ENCODE data around the gene ABCA13.

Gene ABCA13

DNA sequence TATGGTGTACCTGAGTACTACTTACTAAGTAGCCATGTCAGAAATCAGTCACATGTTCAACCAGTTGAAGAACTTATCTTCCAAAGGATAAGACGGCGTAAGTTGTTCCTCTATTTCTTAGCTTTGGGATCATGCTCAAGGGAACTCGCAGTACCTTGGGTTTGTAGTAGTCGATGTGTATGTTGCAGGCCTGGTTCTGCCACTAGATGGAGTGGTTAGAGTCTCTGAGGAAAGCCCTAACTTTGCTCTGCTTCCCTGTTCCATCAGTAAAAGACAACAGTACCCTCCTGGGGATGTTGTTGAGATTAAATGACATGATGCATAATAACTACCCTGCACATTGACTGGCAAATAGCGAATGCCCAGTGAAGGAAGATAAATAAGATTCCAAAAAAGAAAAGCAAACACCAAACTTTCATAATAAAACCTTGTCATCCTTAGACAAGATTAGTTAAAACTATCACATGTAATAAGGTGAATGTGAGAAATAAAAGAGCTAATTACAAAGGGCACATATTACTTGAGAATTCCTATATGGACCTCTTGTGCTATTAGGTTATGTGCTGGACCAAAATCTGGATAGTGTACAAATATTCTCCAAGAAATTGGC lies 165.9 kb downstream of the ABCA13 start:
- TF ChIP-seq FOXP2 (optimal IDR thresholded peaks at IDR 0.05; ENCODE audit: borderline replicate concordance, extremely low read depth, extremely low read length, insufficient read depth): no peak
- no peak for TF ChIP-seq POLR2AphosphoS5 (IDR thresholded peaks at IDR 0.05; ENCODE audit: low read depth, low read length)
- TF ChIP-seq, protein P1, sequence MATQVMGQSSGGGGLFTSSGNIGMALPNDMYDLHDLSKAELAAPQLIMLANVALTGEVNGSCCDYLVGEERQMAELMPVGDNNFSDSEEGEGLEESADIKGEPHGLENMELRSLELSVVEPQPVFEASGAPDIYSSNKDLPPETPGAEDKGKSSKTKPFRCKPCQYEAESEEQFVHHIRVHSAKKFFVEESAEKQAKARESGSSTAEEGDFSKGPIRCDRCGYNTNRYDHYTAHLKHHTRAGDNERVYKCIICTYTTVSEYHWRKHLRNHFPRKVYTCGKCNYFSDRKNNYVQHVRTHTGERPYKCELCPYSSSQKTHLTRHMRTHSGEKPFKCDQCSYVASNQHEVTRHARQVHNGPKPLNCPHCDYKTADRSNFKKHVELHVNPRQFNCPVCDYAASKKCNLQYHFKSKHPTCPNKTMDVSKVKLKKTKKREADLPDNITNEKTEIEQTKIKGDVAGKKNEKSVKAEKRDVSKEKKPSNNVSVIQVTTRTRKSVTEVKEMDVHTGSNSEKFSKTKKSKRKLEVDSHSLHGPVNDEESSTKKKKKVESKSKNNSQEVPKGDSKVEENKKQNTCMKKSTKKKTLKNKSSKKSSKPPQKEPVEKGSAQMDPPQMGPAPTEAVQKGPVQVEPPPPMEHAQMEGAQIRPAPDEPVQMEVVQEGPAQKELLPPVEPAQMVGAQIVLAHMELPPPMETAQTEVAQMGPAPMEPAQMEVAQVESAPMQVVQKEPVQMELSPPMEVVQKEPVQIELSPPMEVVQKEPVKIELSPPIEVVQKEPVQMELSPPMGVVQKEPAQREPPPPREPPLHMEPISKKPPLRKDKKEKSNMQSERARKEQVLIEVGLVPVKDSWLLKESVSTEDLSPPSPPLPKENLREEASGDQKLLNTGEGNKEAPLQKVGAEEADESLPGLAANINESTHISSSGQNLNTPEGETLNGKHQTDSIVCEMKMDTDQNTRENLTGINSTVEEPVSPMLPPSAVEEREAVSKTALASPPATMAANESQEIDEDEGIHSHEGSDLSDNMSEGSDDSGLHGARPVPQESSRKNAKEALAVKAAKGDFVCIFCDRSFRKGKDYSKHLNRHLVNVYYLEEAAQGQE (IDR thresholded peaks at IDR 0.05; ENCODE audit: insufficient read depth in 1 of 2, low read depth in 2 of 2, low read length in 2 of 2): no peak
- TF ChIP-seq SIN3A (IDR thresholded peaks at IDR 0.05; ENCODE audit: borderline replicate concordance, insufficient read depth, low read length): no peak
- TF ChIP-seq TAF1 (IDR thresholded peaks at IDR 0.05; ENCODE audit: borderline replicate concordance, insufficient read depth, low read length): no peak

DNA sequence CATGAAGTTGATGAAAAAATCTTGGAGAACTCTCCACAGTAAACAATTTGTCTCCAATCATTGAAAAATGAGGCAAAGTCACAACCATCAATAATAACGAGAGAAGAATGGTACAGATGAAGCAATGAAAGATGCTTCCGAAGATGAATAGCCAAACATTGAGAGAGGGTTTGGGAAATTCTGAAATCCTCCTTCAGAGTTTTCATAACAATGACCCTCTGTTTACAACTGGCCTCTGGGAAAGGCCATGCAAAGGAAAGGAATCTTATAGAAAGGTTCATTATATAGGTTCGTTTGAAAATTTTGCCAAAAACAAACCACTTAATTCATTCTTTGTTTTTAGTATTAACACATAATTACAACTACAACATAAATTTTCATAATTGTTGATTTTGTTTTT lies 166.5 kb downstream of the ABCA13 start:
- TF ChIP-seq SIN3A (IDR thresholded peaks at IDR 0.05; ENCODE audit: borderline replicate concordance, insufficient read depth, low read length): no peak
- TF ChIP-seq TAF1 (IDR thresholded peaks at IDR 0.05; ENCODE audit: borderline replicate concordance, insufficient read depth, low read length): no peak
- no peak for TF ChIP-seq FOXP2 (optimal IDR thresholded peaks at IDR 0.05; ENCODE audit: borderline replicate concordance, extremely low read depth, extremely low read length, insufficient read depth)
- no peak for TF ChIP-seq POLR2AphosphoS5 (IDR thresholded peaks at IDR 0.05; ENCODE audit: low read depth, low read length)
- TF ChIP-seq, protein P1 (IDR thresholded peaks at IDR 0.05; ENCODE audit: insufficient read depth in 1 of 2, low read depth in 2 of 2, low read length in 2 of 2): no peak

DNA sequence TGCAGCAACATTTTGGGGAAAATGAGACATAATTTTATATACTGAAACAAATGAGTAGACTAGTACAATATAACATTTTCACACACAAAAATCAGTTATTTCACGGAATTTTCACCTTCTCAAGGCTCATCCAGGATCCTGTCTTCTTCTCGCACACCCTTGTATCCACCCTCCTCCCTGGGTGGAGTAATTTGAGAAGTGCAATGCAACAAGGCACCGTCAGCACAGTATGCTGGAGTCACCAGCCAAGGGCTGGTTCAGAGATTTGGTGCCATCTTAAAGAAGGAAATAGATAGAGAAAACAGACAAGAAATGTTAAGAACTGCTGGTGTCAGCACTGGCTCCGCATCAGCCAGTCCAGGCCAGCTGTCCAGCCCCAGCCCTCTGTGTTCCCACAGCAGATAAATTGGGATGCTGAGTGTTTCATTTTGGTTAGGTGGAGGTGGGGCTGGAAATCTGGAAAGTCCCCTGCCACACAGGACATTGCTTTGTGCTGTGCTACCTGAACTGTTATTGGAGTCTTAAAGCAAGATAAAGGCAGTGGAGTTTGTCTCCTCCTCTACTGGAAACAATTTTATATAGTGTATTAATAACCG lies 176.1 kb downstream of the ABCA13 start:
- TF ChIP-seq, protein P1 (IDR thresholded peaks at IDR 0.05; ENCODE audit: insufficient read depth in 1 of 2, low read depth in 2 of 2, low read length in 2 of 2): no peak
- TF ChIP-seq TAF1 (IDR thresholded peaks at IDR 0.05; ENCODE audit: borderline replicate concordance, insufficient read depth, low read length): no peak
- TF ChIP-seq FOXP2 (optimal IDR thresholded peaks at IDR 0.05; ENCODE audit: borderline replicate concordance, extremely low read depth, extremely low read length, insufficient read depth): no peak
- no peak for TF ChIP-seq POLR2AphosphoS5 (IDR thresholded peaks at IDR 0.05; ENCODE audit: low read depth, low read length)
- TF ChIP-seq SIN3A (IDR thresholded peaks at IDR 0.05; ENCODE audit: borderline replicate concordance, insufficient read depth, low read length): no peak

DNA sequence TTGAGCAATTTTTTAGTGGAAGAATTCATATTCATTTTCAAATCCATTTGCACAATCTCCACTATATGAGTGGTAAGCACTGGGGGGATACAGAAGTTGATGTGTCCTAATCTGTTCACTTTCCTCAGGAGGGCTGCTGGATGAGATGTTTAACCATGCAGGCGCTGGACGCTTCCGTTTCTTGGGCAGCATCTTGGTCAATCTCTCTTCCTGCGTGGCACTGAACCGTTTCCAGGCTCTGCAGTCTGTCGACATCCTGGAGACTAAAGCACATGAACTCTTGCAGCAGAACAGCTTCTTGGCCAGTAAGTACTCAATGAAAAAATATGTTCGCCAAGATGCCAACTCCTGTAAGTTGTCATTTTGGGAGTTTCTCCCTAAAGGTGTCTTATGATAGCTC lies 179.3 kb downstream of the ABCA13 start:
- TF ChIP-seq TAF1 (IDR thresholded peaks at IDR 0.05; ENCODE audit: borderline replicate concordance, insufficient read depth, low read length) (no peak), SIN3A (IDR thresholded peaks at IDR 0.05; ENCODE audit: borderline replicate concordance, insufficient read depth, low read length) (no peak), FOXP2 (optimal IDR thresholded peaks at IDR 0.05; ENCODE audit: borderline replicate concordance, extremely low read depth, extremely low read length, insufficient read depth) (no peak), POLR2AphosphoS5 (IDR thresholded peaks at IDR 0.05; ENCODE audit: low read depth, low read length) (no peak)
- TF ChIP-seq, protein P1 (IDR thresholded peaks at IDR 0.05; ENCODE audit: insufficient read depth in 1 of 2, low read depth in 2 of 2, low read length in 2 of 2): no peak
